Body of pancreas (tissue), 4 donors: ENCODE measurements around the gene PLEKHA6.

Source experiments
- POLR2A ChIP-seq, 3 donors: fragments of 450-650 bp; IDR thresholded peaks; one replicate each; pipeline ENCODE4 v1.6.1; 2016; ENCODE audit warnings: antibody characterized with exemption in 3 of 3, mild to moderate bottlenecking in 2 of 3
- TF ChIP-seq, protein P1 (sequence below), 7 experiments: fragments of 450-650 bp in 4 of 7; fragments of 200-600 bp in 3 of 7; sonication (generic) in 3 of 7; IDR thresholded peaks; one replicate each; pipeline ENCODE4 v1.5.1; 2016 to 2019; ENCODE audit warnings: antibody characterized with exemption in 7 of 7

DNA sequence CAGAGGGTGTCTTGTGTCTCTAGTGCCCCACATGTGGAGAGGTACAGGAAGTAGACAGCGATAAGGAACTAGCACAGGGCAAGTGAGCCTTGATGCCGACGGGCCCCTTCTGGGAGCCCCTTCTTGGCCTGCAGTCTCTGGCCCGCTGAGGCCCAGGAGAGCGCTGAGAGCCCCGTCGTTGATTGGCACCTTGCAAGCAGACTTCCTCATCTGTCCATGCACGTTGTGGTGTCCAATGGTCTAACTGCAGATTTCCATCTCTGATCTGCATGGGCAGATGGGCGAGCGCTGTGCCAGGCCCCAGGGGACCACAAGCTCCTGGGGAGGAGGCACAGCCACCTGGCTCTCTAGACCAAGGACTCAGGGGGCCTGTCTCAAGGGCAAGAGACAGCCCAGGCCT, 32.4 kb downstream of the PLEKHA6 start:
- TF ChIP-seq, protein P1, sequence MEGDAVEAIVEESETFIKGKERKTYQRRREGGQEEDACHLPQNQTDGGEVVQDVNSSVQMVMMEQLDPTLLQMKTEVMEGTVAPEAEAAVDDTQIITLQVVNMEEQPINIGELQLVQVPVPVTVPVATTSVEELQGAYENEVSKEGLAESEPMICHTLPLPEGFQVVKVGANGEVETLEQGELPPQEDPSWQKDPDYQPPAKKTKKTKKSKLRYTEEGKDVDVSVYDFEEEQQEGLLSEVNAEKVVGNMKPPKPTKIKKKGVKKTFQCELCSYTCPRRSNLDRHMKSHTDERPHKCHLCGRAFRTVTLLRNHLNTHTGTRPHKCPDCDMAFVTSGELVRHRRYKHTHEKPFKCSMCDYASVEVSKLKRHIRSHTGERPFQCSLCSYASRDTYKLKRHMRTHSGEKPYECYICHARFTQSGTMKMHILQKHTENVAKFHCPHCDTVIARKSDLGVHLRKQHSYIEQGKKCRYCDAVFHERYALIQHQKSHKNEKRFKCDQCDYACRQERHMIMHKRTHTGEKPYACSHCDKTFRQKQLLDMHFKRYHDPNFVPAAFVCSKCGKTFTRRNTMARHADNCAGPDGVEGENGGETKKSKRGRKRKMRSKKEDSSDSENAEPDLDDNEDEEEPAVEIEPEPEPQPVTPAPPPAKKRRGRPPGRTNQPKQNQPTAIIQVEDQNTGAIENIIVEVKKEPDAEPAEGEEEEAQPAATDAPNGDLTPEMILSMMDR (IDR thresholded peaks at IDR 0.05) = no peak
- no peak for TF ChIP-seq POLR2A (IDR thresholded peaks at IDR 0.05)
